ENCODE measurements around the gene SRRM4. TPM values are rescaled to one million over a fixed set of nuclear protein-coding genes. Genes with fewer than 3 reads are reported as not detected.

SRRM4 gene
- total RNA-seq, 1 donor, result not detected

DNA sequence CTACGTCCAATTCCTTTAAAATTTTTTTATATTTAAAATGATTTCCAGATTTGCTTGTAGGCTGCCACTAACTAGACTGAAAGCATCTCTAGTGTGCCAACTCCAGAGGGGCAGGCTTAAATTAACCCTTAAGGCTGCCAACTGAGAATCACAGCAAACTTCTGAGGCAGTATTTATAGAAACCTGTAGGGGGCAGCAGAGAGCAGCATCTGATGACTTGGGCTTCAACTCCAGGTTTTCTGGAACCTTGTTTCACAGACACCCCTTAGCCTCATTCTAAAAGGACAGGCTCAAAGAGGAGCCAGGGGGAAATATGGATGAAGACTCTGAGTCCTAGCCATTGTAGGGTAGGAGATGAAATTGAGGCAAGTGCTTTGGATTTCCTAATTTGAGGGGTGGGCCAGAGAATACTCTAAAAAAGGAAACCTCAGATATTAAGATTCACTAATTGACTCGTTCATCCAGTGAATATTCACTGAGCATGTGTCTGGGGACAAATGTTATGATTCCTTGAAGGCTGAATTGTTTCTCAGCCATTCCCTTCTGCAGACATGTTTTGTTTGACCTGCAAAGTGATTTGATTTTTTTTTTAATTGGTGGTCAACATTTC, 134.1 kb downstream of the SRRM4 start:
- DNase-seq (ENCODE audit: insufficient read length, low spot score, missing footprints), result peak; percentile 77
- Histone ChIP-seq H3K9me3 (ENCODE audit: low read depth, low read length) (no peaks in the 10 kb centered on the region), H3K4me2 (ENCODE audit: insufficient read depth, low read length) (no peak overlapping the region)

GRCh38 chr12:119117936-119118335, 136.6 kb downstream of the SRRM4 start:
- H3K4me3 ChIP-seq (ENCODE audit: insufficient read depth, low read length), result no peak overlapping the region
- H2AFZ ChIP-seq (ENCODE audit: low read length), result no peak overlapping the region
- H3K9me3 ChIP-seq (ENCODE audit: low read depth, low read length), result no peaks in the 10 kb centered on the region
- H3K27ac ChIP-seq (ENCODE audit: low read depth, low read length), result no peak overlapping the region
- DNase-seq (ENCODE audit: insufficient read length, low spot score, missing footprints), result no peak
- no peak for TF ChIP-seq CTCF (IDR thresholded peaks at IDR 0.05; ENCODE audit: extremely low read depth, low read depth, low read length)
- H4K20me1 ChIP-seq (ENCODE audit: insufficient read depth, low read length), result no peaks in the 10 kb centered on the region
- no peaks in the 10 kb centered on the region for H3K4me1 ChIP-seq (ENCODE audit: insufficient read depth, low read length)
- H3K36me3 ChIP-seq (ENCODE audit: insufficient read depth, low read length), result no peaks in the 10 kb centered on the region
- H3K79me2 ChIP-seq (ENCODE audit: insufficient read depth, low read length), result no peaks in the 10 kb centered on the region
- no peaks in the 10 kb centered on the region for H3K27me3 ChIP-seq (ENCODE audit: insufficient read depth, low read length)
- H3K4me2 ChIP-seq (ENCODE audit: insufficient read depth, low read length), result no peak overlapping the region

More for the DNA sequence above, 134.1 kb downstream of the SRRM4 start:
- H3K36me3 ChIP-seq (ENCODE audit: insufficient read depth, low read length), result no peaks in the 10 kb centered on the region
- H3K27ac ChIP-seq (ENCODE audit: low read depth, low read length), result no peak overlapping the region
- H3K79me2 ChIP-seq (ENCODE audit: insufficient read depth, low read length), result no peaks in the 10 kb centered on the region
- no peaks in the 10 kb centered on the region for H3K27me3 ChIP-seq (ENCODE audit: insufficient read depth, low read length)
- H3K4me1 ChIP-seq (ENCODE audit: insufficient read depth, low read length), result no peaks in the 10 kb centered on the region
- no peak overlapping the region for H3K4me3 ChIP-seq (ENCODE audit: insufficient read depth, low read length)
- no peak overlapping the region for H2AFZ ChIP-seq (ENCODE audit: low read length)
- no peaks in the 10 kb centered on the region for H4K20me1 ChIP-seq (ENCODE audit: insufficient read depth, low read length)
- peak; percentile 76 for TF ChIP-seq CTCF (IDR thresholded peaks at IDR 0.05; ENCODE audit: extremely low read depth, low read depth, low read length)

DNA sequence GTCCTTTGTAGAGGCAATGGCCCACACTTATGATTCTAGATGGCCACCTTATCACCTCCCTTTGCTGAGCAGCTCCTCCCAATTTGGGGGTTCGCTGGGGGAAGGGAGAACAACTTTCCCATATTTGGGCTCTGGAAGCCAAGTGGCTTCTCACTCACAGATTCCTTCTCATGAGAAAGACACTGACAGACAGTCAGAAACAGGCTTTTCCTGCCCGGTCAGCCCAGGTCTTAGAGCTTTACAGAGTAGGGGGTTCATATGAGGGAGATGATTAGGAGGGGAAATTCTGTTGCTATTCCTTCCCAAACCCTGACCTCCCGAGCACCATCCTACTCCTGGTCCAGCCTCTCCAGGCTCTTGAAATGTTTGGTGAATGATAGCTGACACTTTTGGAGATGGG, 137.3 kb downstream of the SRRM4 start:
- H3K4me3 ChIP-seq (ENCODE audit: insufficient read depth, low read length), result no peak overlapping the region
- H3K79me2 ChIP-seq (ENCODE audit: insufficient read depth, low read length), result no peaks in the 10 kb centered on the region
- no peak for TF ChIP-seq CTCF (IDR thresholded peaks at IDR 0.05; ENCODE audit: extremely low read depth, low read depth, low read length)
- no peaks in the 10 kb centered on the region for H3K9me3 ChIP-seq (ENCODE audit: low read depth, low read length)
- no peak overlapping the region for H2AFZ ChIP-seq (ENCODE audit: low read length)
- H4K20me1 ChIP-seq (ENCODE audit: insufficient read depth, low read length), result no peaks in the 10 kb centered on the region
- H3K36me3 ChIP-seq (ENCODE audit: insufficient read depth, low read length), result no peaks in the 10 kb centered on the region
- DNase-seq (ENCODE audit: insufficient read length, low spot score, missing footprints), result no peak
- H3K27ac ChIP-seq (ENCODE audit: low read depth, low read length), result no peak overlapping the region
- no peak overlapping the region for H3K4me2 ChIP-seq (ENCODE audit: insufficient read depth, low read length)
- no peaks in the 10 kb centered on the region for H3K27me3 ChIP-seq (ENCODE audit: insufficient read depth, low read length)
- no peaks in the 10 kb centered on the region for H3K4me1 ChIP-seq (ENCODE audit: insufficient read depth, low read length)

DNA sequence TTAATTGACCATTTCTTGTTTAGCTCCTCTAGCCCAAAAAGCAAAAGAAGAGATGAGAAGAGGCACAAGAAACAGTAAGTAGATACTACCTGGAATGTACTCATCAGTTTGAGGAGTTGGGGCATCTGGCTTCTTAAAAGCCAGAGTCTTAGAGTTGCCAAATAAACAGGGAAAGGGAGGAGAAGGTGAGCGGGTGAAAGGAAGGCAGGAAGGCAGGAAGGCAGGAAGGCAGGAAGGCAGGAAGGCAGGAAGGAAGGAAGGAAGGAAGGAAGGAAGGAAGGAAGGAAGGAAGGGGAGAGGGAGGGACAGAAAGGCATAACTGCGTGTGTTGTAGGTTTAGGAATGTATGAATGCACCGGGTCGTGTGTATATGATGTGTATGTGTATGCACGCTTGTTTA, 140.7 kb downstream of the SRRM4 start:
- Histone ChIP-seq H3K4me2 (ENCODE audit: insufficient read depth, low read length) (no peak overlapping the region), H4K20me1 (ENCODE audit: insufficient read depth, low read length) (no peaks in the 10 kb centered on the region), H3K79me2 (ENCODE audit: insufficient read depth, low read length) (no peaks in the 10 kb centered on the region), H3K4me1 (ENCODE audit: insufficient read depth, low read length) (no peaks in the 10 kb centered on the region), H3K4me3 (ENCODE audit: insufficient read depth, low read length) (no peak overlapping the region), H3K9me3 (ENCODE audit: low read depth, low read length) (no peaks in the 10 kb centered on the region), H2AFZ (ENCODE audit: low read length) (no peak overlapping the region), H3K27me3 (ENCODE audit: insufficient read depth, low read length) (no peaks in the 10 kb centered on the region), H3K27ac (ENCODE audit: low read depth, low read length) (no peak overlapping the region), H3K36me3 (ENCODE audit: insufficient read depth, low read length) (no peaks in the 10 kb centered on the region)
- no peak for TF ChIP-seq CTCF (IDR thresholded peaks at IDR 0.05; ENCODE audit: extremely low read depth, low read depth, low read length)
- no peak for DNase-seq (ENCODE audit: insufficient read length, low spot score, missing footprints)

All from osteoblast (primary cell).